Measurements from ENCODE around the gene METTL27. TPM values are rescaled to one million over a fixed set of nuclear protein-coding genes. Genes with fewer than 3 reads are reported as not detected.

Gene METTL27
- total and polyA plus RNA-seq, 9 of the 15 experiments (the other 6 are each of a cell fraction or from before 2014, with no cell fraction given) = 0.08 to 0.82 (median 0.33) TPM; not detected in 4

- TF ChIP-seq IRF9 (tag; IDR thresholded peaks at IDR 0.05) (peak; percentile 75), ILF3 (IDR thresholded peaks at IDR 0.05; ENCODE audit: borderline replicate concordance) (no peak; the same call in 1 of the 2 replicates), CGGBP1 (CRISPR knock-in tag; IDR thresholded peaks at IDR 0.05) (0 out of 2 replicates have a peak, but pooled peaks have one; percentile 51), PTRF (tag; IDR thresholded peaks at IDR 0.05) (no peak), PHB2 (IDR thresholded peaks at IDR 0.05; ENCODE audit: low read depth) (peak; percentile 100), TEAD4 (IDR thresholded peaks at IDR 0.05; ENCODE audit: low read length) (peak; percentile 100), TEAD4 (CRISPR knock-in tag; IDR thresholded peaks at IDR 0.05; ENCODE audit: borderline replicate concordance) (no peak), SMC3 (conservative IDR thresholded peaks at IDR 0.05; ENCODE audit: insufficient read depth, low read depth, low read length) (no peak), MBD2 (IDR thresholded peaks at IDR 0.05; ENCODE audit: borderline replicate concordance, low read depth) (peak; percentile 93), SREBF2 (CRISPR knock-in tag; IDR thresholded peaks at IDR 0.05) (no peak), MCM2 (IDR thresholded peaks at IDR 0.05; ENCODE audit: low read depth) (no peak), NFE2L1 (tag; IDR thresholded peaks at IDR 0.05; ENCODE audit: borderline replicate concordance, low read depth) (no peak), FOXP1 (CRISPR knock-in tag; IDR thresholded peaks at IDR 0.05) (no peak), RBM22 (IDR thresholded peaks at IDR 0.05; ENCODE audit: low read depth, low read length, poor library complexity, severe bottlenecking) (no peak), PHTF2 (CRISPR knock-in tag; IDR thresholded peaks at IDR 0.05) (peak; percentile 88; the same call in 1 of the 2 replicates), KDM2B (CRISPR knock-in tag; IDR thresholded peaks at IDR 0.05) (peak; percentile 61), ELK3 (CRISPR knock-in tag; IDR thresholded peaks at IDR 0.05) (peak; percentile 84; the same call in 1 of the 2 replicates), NCOR1 (IDR thresholded peaks at IDR 0.05) (peak; percentile 100), ATF4 (CRISPR knock-in tag; IDR thresholded peaks at IDR 0.05) (peak; percentile 90)
- TF ChIP-seq, protein P1, sequence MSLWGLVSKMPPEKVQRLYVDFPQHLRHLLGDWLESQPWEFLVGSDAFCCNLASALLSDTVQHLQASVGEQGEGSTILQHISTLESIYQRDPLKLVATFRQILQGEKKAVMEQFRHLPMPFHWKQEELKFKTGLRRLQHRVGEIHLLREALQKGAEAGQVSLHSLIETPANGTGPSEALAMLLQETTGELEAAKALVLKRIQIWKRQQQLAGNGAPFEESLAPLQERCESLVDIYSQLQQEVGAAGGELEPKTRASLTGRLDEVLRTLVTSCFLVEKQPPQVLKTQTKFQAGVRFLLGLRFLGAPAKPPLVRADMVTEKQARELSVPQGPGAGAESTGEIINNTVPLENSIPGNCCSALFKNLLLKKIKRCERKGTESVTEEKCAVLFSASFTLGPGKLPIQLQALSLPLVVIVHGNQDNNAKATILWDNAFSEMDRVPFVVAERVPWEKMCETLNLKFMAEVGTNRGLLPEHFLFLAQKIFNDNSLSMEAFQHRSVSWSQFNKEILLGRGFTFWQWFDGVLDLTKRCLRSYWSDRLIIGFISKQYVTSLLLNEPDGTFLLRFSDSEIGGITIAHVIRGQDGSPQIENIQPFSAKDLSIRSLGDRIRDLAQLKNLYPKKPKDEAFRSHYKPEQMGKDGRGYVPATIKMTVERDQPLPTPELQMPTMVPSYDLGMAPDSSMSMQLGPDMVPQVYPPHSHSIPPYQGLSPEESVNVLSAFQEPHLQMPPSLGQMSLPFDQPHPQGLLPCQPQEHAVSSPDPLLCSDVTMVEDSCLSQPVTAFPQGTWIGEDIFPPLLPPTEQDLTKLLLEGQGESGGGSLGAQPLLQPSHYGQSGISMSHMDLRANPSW (CRISPR knock-in tag; IDR thresholded peaks at IDR 0.05) = no peak
- TF ChIP-seq, protein P2, sequence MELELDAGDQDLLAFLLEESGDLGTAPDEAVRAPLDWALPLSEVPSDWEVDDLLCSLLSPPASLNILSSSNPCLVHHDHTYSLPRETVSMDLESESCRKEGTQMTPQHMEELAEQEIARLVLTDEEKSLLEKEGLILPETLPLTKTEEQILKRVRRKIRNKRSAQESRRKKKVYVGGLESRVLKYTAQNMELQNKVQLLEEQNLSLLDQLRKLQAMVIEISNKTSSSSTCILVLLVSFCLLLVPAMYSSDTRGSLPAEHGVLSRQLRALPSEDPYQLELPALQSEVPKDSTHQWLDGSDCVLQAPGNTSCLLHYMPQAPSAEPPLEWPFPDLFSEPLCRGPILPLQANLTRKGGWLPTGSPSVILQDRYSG (tag; conservative IDR thresholded peaks at IDR 0.05; ENCODE audit: low read depth) = peak; percentile 95
Observed at GRCh38 chr7:73885975-73886798, 43.9 kb upstream of the METTL27 start (continued).
